Measurements from ENCODE around the gene FAM47E.

Gene FAM47E

DNA sequence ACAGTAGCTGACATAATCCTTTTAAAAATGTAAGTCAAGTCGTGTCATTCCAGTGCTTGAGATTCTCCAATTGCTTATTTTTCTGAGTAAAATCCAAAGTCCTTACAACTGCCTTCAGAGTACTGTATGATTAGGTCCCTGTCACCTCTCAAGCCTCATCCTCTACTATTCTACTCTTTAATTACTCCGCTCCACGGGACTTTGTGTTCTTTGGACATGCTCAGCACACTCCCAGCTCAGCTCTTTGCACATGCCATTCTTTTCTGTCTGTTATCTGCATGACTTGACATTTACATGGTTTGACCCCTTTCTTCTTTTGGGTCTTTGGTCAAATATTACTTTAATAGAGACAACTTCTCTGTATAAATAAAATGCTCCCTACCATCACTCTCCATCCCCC, 15.1 kb downstream of the FAM47E start:
- Histone ChIP-seq H4K20me1 (ENCODE audit: insufficient read depth, low read length) (no peaks in the 10 kb centered on the region), H2AFZ (ENCODE audit: low read depth, low read length) (no peak overlapping the region), H3K9me3 (ENCODE audit: insufficient read depth, low read length) (no peaks in the 10 kb centered on the region), H3K27me3 (ENCODE audit: low read depth, low read length) (peaks cover 22% of the 10 kb centered on the region), H3K4me3 (ENCODE audit: low read length) (no peak overlapping the region), H3K4me2 (ENCODE audit: low read length) (no peak overlapping the region), H3K4me1 (ENCODE audit: low read length) (no peaks in the 10 kb centered on the region), H3K9ac (ENCODE audit: low read length) (no peak overlapping the region), H3K79me2 (ENCODE audit: low read length) (no peaks in the 10 kb centered on the region), H3K27ac (ENCODE audit: low read length) (no peak overlapping the region), H3K36me3 (replicated peaks; ENCODE audit: low read depth, low read length) (no peaks in the 10 kb centered on the region)
- TF ChIP-seq, protein P1, sequence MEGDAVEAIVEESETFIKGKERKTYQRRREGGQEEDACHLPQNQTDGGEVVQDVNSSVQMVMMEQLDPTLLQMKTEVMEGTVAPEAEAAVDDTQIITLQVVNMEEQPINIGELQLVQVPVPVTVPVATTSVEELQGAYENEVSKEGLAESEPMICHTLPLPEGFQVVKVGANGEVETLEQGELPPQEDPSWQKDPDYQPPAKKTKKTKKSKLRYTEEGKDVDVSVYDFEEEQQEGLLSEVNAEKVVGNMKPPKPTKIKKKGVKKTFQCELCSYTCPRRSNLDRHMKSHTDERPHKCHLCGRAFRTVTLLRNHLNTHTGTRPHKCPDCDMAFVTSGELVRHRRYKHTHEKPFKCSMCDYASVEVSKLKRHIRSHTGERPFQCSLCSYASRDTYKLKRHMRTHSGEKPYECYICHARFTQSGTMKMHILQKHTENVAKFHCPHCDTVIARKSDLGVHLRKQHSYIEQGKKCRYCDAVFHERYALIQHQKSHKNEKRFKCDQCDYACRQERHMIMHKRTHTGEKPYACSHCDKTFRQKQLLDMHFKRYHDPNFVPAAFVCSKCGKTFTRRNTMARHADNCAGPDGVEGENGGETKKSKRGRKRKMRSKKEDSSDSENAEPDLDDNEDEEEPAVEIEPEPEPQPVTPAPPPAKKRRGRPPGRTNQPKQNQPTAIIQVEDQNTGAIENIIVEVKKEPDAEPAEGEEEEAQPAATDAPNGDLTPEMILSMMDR (IDR thresholded peaks at IDR 0.05; ENCODE audit: low read depth, low read length) = no peak
- no peak for TF ChIP-seq EZH2phosphoT487 (IDR thresholded peaks at IDR 0.05; ENCODE audit: low read depth)

DNA sequence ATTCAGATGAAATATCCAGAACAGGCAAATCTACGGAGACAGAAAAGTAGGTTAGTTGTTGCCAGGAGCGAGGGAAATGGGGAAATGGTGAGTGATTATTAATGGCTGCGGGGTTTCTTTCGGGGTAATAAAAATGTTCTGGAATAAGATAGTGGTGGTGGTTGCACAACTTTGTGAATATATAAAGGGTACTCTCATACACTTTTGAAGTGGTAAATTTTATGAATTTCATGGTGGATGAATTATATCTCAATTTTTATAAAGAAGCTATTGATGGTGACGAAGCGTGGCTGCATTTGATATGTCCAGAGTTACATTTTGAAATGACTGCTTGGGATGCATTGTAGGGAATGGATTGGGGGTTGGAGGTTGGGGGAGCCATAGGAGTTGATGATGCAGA, 16.3 kb downstream of the FAM47E start:
- Histone ChIP-seq H3K36me3 (replicated peaks; ENCODE audit: low read depth, low read length) (no peaks in the 10 kb centered on the region), H3K4me2 (ENCODE audit: low read length) (no peak overlapping the region), H2AFZ (ENCODE audit: low read depth, low read length) (no peak overlapping the region), H3K4me1 (ENCODE audit: low read length) (no peaks in the 10 kb centered on the region), H3K27ac (ENCODE audit: low read length) (no peak overlapping the region), H3K9ac (ENCODE audit: low read length) (no peak overlapping the region), H3K79me2 (ENCODE audit: low read length) (no peaks in the 10 kb centered on the region), H3K27me3 (ENCODE audit: low read depth, low read length) (peaks cover 24% of the 10 kb centered on the region), H4K20me1 (ENCODE audit: insufficient read depth, low read length) (no peaks in the 10 kb centered on the region), H3K9me3 (ENCODE audit: insufficient read depth, low read length) (no peaks in the 10 kb centered on the region), H3K4me3 (ENCODE audit: low read length) (no peak overlapping the region)
- TF ChIP-seq, protein P1 (IDR thresholded peaks at IDR 0.05; ENCODE audit: low read depth, low read length) = no peak
- no peak for TF ChIP-seq EZH2phosphoT487 (IDR thresholded peaks at IDR 0.05; ENCODE audit: low read depth)

DNA sequence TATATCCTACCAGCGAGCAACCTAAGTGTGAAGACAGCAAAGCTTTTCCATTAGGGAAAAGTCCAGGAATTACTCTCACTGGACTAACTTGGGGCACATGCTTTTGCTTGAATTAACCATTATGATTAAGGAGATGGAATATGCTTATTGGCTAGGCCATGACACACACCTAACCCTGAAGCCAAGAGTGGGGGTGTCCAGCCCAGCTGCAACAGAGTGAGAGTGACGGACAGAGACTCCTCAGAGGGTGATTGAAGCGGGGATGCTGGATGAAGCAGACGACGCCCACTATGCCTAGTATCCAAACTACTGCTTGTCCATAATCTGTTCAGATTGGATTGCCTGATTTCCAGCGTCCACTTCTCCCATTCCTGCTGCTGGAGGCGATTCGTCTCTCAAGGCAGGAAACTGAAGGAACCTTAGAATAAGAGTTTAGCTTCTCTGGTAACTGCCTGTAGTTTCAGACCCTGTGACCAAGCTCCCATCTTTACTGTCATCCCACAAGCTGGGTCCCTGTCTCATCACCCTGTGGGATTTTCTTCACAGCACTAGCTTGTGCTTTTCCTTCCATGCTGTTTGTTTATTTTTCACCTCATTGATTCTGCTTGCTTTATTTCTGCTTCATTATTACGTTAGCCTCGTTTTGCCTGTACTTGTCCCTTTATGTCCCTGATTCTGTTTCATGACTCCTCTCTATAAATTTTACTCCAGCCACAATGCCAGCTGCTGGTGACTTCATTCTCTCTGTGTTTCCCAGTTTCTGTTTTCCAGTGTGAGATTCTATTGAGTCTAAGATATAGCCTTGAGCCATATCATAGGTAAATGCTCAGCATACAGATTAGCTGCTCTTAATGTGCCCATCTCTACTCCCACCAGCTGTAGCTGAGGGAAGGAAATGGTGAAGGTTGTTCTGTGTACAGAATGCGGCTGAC, 19.0 kb downstream of the FAM47E start:
- Histone ChIP-seq H3K79me2 (ENCODE audit: low read length) (no peaks in the 10 kb centered on the region), H3K9ac (ENCODE audit: low read length) (no peak overlapping the region), H2AFZ (ENCODE audit: low read depth, low read length) (no peak overlapping the region), H3K36me3 (replicated peaks; ENCODE audit: low read depth, low read length) (no peaks in the 10 kb centered on the region), H3K27me3 (ENCODE audit: low read depth, low read length) (peaks cover 19% of the 10 kb centered on the region), H4K20me1 (ENCODE audit: insufficient read depth, low read length) (no peaks in the 10 kb centered on the region), H3K4me3 (ENCODE audit: low read length) (no peak overlapping the region), H3K9me3 (ENCODE audit: insufficient read depth, low read length) (no peaks in the 10 kb centered on the region), H3K27ac (ENCODE audit: low read length) (no peak overlapping the region), H3K4me2 (ENCODE audit: low read length) (no peak overlapping the region), H3K4me1 (ENCODE audit: low read length) (no peaks in the 10 kb centered on the region)
- no peak for TF ChIP-seq EZH2phosphoT487 (IDR thresholded peaks at IDR 0.05; ENCODE audit: low read depth)
- TF ChIP-seq, protein P1 (IDR thresholded peaks at IDR 0.05; ENCODE audit: low read depth, low read length) = no peak

DNA sequence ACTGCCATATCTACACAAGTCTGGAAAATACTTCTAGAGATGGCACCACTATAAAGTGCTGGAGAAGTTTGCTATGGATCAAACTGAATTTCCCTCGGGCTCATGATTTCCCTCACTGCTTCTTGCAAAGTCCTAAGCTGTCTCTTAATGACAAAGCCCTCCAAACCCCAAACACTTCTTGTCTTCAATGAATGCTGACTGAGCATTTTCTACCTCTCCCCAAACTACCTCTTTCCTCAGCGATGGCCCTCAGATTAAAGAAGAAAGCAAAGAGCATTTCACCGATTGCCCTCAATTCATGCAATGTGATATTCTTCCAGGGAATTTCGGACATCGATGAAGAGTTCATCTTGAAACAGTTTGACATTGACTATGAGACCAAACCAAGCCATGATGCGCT, 19.7 kb downstream of the FAM47E start:
- H3K4me1 ChIP-seq (ENCODE audit: low read length) = no peaks in the 10 kb centered on the region
- no peaks in the 10 kb centered on the region for H4K20me1 ChIP-seq (ENCODE audit: insufficient read depth, low read length)
- peaks cover 19% of the 10 kb centered on the region for H3K27me3 ChIP-seq (ENCODE audit: low read depth, low read length)
- H2AFZ ChIP-seq (ENCODE audit: low read depth, low read length) = no peak overlapping the region
- no peak overlapping the region for H3K4me3 ChIP-seq (ENCODE audit: low read length)
- H3K4me2 ChIP-seq (ENCODE audit: low read length) = no peak overlapping the region
- no peaks in the 10 kb centered on the region for H3K36me3 ChIP-seq (replicated peaks; ENCODE audit: low read depth, low read length)
- TF ChIP-seq, protein P1 (IDR thresholded peaks at IDR 0.05; ENCODE audit: low read depth, low read length) = no peak
- no peak for TF ChIP-seq EZH2phosphoT487 (IDR thresholded peaks at IDR 0.05; ENCODE audit: low read depth)
- no peaks in the 10 kb centered on the region for H3K79me2 ChIP-seq (ENCODE audit: low read length)
- H3K27ac ChIP-seq (ENCODE audit: low read length) = no peak overlapping the region
- H3K9ac ChIP-seq (ENCODE audit: low read length) = no peak overlapping the region
- no peaks in the 10 kb centered on the region for H3K9me3 ChIP-seq (ENCODE audit: insufficient read depth, low read length)

Data from OCI-LY3 (cell line).